ENCODE data around the gene BPHL.
"Not testable (repeated sequence)": the region's sequence is repeated elsewhere in the genome, so short reads cannot be mapped to it uniquely, and the experiment has no call there.

The BPHL gene

DNA sequence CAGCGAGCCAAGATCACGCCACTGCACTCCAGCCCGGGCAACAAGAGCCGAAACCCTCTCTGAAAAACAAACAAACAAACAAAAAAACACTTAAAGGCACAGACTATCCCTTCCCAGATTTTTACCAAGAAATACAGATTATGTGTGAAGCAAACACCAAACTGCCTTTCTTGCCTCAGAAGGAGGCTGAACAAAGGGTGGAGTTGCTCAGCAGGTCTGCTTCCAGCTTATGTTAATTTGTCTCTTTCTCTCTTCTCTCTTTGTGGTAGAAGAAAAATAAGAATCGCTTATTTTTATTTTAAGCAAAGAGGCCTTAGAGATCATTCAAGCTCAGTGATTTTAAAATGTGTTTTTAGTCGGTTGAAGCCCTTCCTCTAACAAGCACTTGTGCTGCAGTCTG is 24.6 kb downstream of the BPHL start:
- no peak for DNase-seq
- TF ChIP-seq, protein P1, sequence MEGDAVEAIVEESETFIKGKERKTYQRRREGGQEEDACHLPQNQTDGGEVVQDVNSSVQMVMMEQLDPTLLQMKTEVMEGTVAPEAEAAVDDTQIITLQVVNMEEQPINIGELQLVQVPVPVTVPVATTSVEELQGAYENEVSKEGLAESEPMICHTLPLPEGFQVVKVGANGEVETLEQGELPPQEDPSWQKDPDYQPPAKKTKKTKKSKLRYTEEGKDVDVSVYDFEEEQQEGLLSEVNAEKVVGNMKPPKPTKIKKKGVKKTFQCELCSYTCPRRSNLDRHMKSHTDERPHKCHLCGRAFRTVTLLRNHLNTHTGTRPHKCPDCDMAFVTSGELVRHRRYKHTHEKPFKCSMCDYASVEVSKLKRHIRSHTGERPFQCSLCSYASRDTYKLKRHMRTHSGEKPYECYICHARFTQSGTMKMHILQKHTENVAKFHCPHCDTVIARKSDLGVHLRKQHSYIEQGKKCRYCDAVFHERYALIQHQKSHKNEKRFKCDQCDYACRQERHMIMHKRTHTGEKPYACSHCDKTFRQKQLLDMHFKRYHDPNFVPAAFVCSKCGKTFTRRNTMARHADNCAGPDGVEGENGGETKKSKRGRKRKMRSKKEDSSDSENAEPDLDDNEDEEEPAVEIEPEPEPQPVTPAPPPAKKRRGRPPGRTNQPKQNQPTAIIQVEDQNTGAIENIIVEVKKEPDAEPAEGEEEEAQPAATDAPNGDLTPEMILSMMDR (IDR thresholded peaks at IDR 0.05), result no peak
- peaks cover 29 to 64% (median 47%) of the 10 kb centered on the region in 3 donors for H3K36me3 ChIP-seq
- no peaks in the 10 kb centered on the region for H3K4me1 ChIP-seq
- intact Hi-C loops (cut with DNase I; ENCODE audit: low total_unique reads), result no loop called here
- H3K27ac ChIP-seq, result no peak overlapping the region
- no peak overlapping the region for H3K4me3 ChIP-seq
- no peaks in the 10 kb centered on the region for H3K27me3 ChIP-seq
- no peaks in the 10 kb centered on the region for H3K9me3 ChIP-seq

DNA sequence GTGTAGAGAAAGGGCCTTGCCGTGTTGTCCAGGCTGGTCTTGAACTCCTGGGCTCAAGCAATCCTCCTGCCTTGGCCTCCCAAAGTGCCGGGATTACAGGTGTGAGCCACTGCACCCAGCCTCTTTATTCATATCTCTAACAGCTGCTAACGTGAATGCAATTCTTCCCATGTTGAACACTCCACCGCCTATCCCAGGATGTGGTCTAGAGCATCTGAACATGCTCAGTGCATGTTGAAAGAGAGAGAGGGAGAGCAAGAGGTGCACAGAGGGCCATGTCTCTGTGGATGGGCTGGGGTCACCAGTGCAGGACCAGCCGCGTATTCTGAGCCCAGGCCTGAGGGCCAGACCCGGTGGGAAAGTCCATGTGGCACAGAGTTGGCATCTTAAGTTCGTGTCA is 26.1 kb downstream of the BPHL start:
- H3K27me3 ChIP-seq, result no peaks in the 10 kb centered on the region
- no peak overlapping the region for H3K27ac ChIP-seq
- intact Hi-C loops (cut with DNase I; ENCODE audit: low total_unique reads), result no loop called here
- TF ChIP-seq, protein P1 (IDR thresholded peaks at IDR 0.05), result no peak
- peaks cover 16 to 63% (median 47%) of the 10 kb centered on the region in 3 donors for H3K36me3 ChIP-seq
- H3K9me3 ChIP-seq, result no peaks in the 10 kb centered on the region
- no peaks in the 10 kb centered on the region for H3K4me1 ChIP-seq
- DNase-seq, result no peak
- H3K4me3 ChIP-seq, result no peak overlapping the region

DNA sequence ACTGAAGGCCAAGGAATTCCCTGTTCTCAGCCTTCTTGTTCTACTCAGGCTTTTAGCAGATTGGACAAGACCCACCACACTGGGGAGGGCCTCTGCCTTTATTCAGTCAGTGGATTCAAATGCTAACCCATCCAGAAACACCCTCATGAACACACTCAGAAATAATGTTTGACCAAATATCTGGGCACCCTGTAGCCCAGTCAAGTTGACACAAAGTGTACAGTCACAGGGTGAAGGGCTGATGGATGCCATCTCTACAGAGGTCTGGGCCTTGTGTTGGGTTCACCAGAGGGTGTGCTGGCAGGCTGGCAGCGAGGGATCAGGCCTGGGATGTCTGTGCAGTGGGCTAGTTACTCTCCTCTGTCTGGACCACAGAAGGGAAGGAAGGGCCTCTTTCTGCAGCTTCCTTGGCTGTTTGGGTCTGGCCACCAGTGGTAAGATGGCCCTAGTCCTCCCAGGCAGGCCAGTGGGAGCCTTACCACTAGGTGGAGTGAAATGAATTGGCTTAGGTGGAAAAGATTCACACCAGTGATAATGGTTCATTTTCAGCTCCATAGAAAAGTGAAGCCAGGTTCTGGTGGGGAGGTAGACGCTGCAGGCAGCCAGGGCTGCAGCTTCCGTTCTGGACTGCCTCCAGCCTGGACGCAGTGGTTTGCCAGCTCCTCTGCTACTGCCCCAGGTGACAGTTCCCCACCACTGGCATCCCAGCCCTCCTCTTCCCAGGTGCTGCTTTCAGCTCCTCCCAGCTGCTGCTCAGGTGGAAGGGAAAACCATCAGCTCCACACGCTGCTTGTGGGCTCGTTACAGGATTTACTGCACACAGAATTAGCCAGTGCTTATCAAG is 29.6 kb downstream of the BPHL start:
- intact Hi-C loops (cut with DNase I; ENCODE audit: low total_unique reads), result no loop called here
- H3K9me3 ChIP-seq, result no peaks in the 10 kb centered on the region
- TF ChIP-seq, protein P1 (IDR thresholded peaks at IDR 0.05), result no peak
- no peak overlapping the region for H3K27ac ChIP-seq
- H3K4me3 ChIP-seq, result no peak overlapping the region
- peaks cover 1 to 52% (median 23%) of the 10 kb centered on the region in 3 donors for H3K36me3 ChIP-seq
- H3K4me1 ChIP-seq, result no peaks in the 10 kb centered on the region
- no peaks in the 10 kb centered on the region for H3K27me3 ChIP-seq
- DNase-seq, result no peak

DNA sequence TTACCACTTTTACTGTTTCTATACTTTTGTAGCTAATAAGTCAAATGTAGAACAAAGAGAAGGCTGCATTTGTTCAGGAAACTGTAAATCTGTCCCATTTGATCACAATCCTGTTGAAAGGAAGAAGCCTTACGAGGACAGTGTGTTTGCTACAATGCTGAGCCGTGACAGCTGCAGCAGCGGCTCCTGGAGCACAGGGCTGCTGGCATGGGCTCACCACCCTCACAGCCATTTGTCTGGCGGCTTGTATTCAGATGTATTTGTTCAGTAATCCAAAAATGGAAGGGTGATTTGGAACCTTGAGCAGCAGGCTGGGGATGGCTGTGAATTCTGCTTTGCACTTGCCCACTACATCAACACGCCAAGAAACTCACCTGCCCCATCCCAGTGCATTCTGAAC is 33.2 kb downstream of the BPHL start:
- TF ChIP-seq, protein P1 (IDR thresholded peaks at IDR 0.05), result no peak
- DNase-seq, result no peak
- intact Hi-C loops (cut with DNase I; ENCODE audit: low total_unique reads), result loop anchor here (10.0 kb wide), 1 partner anchor 93 kb away; no protein-coding TSS in a partner anchor
- Histone ChIP-seq H3K9me3 (no peaks in the 10 kb centered on the region), H3K4me3 (no peak overlapping the region), H3K27ac (no peak overlapping the region), H3K36me3 (peaks cover 0 to 53% (median 20%) of the 10 kb centered on the region in 3 donors), H3K4me1 (peaks cover 0 to 4% (median 1%) of the 10 kb centered on the region in 4 donors), H3K27me3 (no peaks in the 10 kb centered on the region)

DNA sequence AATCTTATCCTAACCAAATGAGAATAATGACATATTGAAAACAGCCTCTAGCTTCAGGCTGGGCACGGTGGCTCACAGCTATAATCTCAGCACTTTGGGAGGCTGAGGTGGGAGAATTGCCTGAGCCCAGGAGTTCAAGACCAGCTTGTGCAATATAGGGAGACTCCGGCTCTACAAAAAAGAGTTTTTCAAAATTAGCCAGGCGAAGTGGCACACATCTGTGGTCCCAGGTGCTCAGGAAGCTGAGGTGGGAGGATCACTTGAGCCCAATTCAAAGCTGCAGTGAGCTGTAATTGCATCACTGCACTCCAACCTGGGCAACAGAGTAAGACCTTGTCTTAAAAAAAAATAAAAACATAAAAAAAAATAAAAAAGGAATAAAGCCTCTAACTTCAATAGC is 34.2 kb downstream of the BPHL start:
- TF ChIP-seq, protein P1 (IDR thresholded peaks at IDR 0.05), result no peak
- no peaks in the 10 kb centered on the region for H3K27me3 ChIP-seq
- no peaks in the 10 kb centered on the region for H3K9me3 ChIP-seq
- H3K4me3 ChIP-seq, result no peak overlapping the region
- no peak overlapping the region for H3K27ac ChIP-seq
- H3K36me3 ChIP-seq, result peaks cover 0 to 47% (median 16%) of the 10 kb centered on the region in 3 donors
- peaks cover 0 to 4% (median 2%) of the 10 kb centered on the region in 4 donors for H3K4me1 ChIP-seq
- DNase-seq, result no peak
- intact Hi-C loops (cut with DNase I; ENCODE audit: low total_unique reads), result loop anchor here (10.0 kb wide), 1 partner anchor 92 kb away; no protein-coding TSS in a partner anchor

DNA sequence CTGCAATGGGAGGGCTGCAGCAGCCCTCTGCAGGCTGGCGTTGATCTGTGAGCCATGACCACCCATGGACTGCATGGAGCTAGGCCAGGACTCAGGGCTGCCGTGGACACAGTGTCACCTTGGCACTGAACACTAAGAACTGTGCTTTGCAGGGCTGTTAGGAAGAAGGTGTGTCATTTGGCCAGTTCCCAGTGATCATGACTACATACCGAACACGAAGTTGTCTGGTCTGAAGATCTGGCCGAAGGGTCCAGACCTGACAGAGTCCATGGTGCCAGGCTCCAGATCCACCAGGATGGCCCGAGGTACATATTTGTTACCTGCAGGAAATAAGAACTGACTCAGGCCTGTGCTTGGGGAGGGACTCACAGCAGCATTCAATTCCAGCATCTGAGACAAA is 36.9 kb downstream of the BPHL start:
- not testable (repeated sequence) for H3K27ac ChIP-seq, H3K4me3 ChIP-seq, DNase-seq, H3K9me3 ChIP-seq, H3K4me1 ChIP-seq, H3K27me3 ChIP-seq
- intact Hi-C loops (cut with DNase I; ENCODE audit: low total_unique reads), result loop anchor here (10.0 kb wide), 1 partner anchor 89 kb away; no protein-coding TSS in a partner anchor
- H3K36me3 ChIP-seq, result peaks cover 0 to 23% (median 8%) of the 10 kb centered on the region in 3 donors

DNA sequence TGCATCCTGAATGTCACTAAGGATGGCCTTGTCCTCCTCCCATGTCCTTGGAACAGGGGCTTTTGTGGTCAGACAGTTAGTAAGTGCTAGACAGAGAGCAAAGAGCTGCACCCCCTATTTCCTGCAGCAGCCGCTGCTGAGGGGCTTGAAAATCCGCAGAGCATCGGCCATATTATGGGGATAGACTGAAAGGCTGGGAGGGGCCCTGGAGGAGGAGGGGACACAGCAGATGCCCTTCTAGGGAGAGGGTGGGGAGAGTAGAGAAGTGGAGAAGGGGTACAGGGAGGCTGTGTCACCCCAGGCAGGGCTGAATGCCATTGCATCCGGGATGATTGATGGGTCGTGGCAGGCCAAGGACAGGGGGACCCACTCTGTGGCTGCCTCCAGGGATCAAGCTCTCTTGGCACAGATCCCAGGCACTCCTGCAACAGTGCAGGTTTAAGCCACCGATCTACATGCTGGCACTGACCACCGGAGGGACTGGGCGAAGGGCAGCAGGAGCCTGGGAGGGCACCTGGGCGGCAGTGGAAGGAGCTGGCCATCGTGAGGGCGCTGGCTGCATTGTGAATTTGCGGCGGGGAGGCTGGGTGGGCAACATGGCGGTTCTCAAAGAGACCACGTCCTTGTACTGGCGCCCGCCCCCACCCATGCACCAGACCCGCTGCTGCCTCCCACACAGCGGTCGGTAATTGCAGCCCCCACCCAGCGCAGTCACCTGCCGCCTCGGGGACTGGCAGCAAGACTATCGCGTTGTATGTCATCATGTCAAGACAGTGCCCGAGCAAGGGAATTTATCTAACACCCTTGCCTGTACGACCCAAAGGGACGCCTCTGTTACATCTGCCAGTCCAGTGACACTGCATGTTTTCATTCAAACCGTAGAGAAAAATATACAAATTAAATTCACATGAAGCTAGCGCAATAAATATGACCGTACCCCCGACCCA is 37.9 kb downstream of the BPHL start:
- not testable (repeated sequence) for H3K27me3 ChIP-seq, H3K9me3 ChIP-seq, H3K4me1 ChIP-seq, DNase-seq
- peak overlapping the region; percentile 97 to 100 for H3K27ac ChIP-seq
- intact Hi-C loops (cut with DNase I; ENCODE audit: low total_unique reads), result loop anchor here (10.0 kb wide), 1 partner anchor 88 kb away; no protein-coding TSS in a partner anchor
- peak overlapping the region; percentile 96 to 100 for H3K4me3 ChIP-seq
- H3K36me3 ChIP-seq, result peaks cover 0 to 23% (median 8%) of the 10 kb centered on the region in 3 donors

Measured in tibial artery (tissue), 4 donors.